Measurements from ENCODE around the gene PLEKHO2.

GRCh38 chr15:64847448-64847847 lies 5.7 kb downstream of the PLEKHO2 start:
- no peak for TF ChIP-seq CTCF (IDR thresholded peaks at IDR 0.05; ENCODE audit: low read depth, low read length, poor library complexity, severe bottlenecking)
- TF ChIP-seq EZH2phosphoT487 (IDR thresholded peaks at IDR 0.05; ENCODE audit: borderline replicate concordance, low read length), result no peak
